NCI-H748 (cell line): ENCODE results near the gene NXPE4.

Experiments
- DNase-seq: peaks from one replicate; lab custom pipeline; 2025; ENCODE audit not compliant: unreplicated experiment; lab: John Stamatoyannopoulos, UW

The NXPE4 gene

DNA sequence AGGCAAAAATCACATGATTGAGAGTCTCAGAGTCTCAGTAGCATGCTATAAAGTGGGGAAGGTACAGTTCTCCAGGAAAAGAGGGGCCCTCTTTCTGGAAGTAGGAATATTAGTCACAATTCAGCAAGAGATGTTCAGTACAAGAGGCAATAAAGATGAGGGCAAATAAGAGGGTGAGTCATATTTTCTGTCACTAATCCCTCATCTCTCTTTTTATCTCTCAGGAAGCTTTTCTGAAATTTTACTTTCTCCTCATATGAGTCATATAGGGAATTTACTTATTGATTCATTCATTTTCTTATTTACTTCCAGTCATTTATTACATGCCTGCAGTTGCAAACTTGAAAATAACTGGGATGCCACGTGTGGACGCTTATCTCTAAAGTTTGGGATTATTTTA, 32.5 kb downstream of the NXPE4 start:
- DNase-seq, result no peak

DNA sequence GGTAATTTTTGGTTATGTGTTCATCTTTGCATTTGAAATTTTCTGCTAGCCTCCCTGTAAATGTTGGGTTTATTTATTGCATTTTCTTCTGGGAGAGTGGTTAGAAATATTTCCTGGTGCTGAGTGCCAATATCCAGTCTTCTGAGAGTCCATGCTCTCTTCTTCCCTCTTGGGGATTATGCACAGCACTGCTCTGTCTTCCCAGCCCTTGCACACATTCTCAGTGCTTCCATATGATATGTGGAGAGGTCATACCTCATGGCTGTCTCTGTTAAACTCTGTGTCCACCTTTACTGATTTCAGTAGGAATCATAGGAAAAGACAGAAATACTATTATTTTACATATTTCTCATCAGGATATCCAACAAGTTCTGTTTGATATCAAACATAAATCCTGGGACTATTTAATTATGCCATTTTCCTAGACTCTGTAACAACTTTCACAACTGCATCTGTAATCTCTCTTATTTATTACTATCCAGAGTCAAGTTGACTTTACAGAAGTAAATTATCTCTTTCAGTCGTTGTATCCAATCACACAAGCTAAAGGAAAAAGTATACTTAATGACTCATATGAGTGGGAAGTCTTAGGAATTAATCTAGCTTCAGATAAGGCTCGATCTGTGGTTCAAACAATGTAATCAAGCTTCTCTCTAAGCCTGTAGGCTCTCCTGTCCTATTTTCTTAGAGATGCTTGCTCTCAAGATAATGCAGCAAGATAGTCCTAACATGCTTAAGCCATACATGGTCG, 33.2 kb downstream of the NXPE4 start:
- DNase-seq, result no peak

DNA sequence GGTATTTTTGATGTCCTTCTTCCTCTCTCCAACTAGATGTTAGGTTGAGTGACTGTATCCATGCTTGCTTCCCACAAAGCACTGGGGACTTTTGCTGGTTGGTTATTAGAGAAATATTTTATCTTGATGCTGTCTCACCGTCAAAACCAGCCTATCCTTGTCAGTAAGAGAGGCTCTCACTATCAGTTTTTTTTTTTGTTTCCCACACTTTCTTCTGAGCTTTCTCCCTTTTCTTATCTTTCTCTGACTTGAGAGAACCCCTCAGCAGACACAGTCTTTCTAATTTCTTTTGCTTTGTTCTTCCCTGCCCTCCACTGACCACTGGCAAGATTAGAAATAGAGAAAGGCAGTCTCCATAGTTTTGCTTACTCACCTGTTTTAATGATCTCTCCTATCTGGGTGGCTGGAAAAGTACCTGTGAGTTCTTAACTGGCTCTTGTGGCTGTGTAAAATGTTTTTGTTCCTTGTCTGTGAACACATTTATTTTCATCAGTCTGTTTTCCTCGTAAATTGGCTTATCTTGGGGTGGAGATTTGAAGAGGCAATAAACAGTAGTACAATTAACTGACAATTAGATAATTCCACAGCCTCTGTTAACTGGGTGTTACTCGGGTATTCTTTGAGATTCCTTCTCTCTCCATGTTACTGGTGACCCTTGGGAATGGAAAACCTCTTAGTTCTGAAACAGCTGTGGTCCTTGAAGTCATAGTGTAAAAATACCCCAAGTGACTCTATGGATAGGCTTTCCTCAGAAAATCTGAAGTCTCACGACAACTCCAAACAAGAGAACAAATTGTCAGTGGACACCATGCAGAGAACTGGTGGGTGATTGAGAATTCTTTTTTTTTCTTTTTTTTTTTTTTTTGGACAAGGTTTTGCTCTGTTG, 35.9 kb downstream of the NXPE4 start, which contains the start of gene NXPE1:
TSS of gene NXPE1 (minus strand) at position 457 of the 886 bp plus-strand sequence. CDS start 8,680 bp downstream, outside the sequence.
- DNase-seq, result no peak

DNA sequence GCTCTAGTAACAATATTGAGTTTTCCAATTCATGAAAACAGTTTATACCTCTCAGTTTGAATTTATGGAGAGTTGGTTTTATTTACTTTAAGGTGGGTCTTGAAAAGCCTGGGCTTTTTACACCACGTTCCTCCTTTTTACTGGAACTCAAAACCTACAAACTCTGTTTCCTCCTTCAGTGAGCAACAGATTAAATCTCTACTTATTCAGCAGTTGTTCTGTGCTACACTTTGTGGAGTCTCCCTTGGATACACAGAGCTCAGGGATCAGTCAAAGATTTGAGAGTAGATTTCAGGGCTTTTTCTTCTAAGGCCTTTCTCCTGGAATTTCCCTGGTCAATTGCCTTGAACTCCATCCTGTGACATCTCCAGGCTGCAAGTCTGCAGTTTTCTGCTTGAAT, 39.5 kb downstream of the NXPE4 start:
- no peak for DNase-seq

DNA sequence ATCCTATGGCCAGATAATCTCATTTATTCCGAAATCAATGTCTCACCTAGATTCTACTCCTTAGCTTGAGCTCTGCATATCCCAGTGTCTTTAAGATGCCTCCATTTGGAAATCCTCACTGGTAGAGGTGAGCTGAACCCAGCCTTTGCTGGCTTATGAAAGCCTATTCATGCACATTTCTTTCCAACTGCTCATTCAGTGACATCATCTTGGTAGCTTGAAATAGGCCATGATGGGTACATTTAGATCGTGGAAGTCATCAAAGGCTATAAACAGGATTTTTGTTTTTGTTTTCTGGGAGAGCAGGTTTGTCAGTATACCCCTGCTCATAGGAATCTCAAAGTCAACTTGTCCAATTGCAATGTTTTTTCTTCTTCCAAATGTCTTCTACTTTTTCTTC, 41.9 kb downstream of the NXPE4 start:
- DNase-seq, result no peak

DNA sequence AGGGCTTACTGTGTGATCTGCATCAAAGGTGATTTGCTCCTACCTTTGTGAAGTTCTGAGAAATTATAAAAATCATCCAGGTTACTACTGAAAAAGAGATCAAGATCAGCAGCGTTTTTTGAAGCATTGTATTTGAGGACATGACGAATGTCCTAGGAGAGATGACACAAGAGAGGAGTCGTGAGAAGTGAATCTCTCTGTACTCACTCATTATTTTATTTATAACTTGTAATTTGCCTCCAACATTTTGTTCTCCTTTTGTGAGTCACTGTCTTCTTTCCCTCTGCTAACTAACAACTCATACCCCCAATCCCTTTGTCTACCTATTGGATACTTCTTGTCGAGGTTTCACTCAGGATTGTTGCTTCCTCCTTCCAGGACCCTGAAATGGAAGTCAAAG, 44.5 kb downstream of the NXPE4 start:
- DNase-seq, result no peak

DNA sequence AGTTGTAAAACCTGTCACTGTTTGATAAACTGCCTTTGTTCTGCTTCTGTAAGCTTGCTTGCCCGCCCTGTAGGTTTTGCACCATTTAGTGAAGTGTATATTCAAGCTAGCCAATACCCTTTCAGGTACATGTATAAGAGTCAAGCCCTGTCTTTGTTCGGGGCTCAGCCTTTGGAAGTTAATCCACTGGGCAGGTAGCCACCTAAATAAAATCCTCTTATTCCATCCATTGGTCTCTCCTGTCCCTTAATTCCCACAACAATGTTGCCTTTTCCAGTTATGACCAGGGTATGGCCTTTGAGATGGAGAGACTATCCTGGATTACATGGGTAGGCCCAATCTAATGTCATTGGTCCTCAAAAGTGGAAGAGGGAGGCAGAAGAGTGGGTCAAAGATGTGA, 69.9 kb downstream of the NXPE4 start:
- no peak for DNase-seq

DNA sequence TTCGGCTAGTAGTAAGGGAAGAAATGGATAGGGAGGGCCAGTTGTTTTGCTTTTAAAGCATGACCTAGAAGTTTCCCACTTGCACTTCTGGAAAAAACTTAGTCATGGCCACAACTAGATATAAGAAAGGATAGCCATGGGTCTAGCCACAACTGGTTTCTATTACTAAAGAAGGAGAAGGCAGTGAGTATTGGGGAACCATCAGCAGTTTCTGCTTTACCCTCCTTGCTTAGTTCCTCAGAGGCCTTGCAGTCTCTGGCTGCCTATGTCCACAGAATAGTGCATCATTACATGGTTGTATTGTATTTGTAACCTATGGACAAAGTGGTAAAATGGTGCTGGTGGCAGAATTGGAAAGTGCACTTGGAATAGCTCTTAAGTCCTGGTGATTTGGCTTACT, 71.5 kb downstream of the NXPE4 start:
- no peak for DNase-seq

DNA sequence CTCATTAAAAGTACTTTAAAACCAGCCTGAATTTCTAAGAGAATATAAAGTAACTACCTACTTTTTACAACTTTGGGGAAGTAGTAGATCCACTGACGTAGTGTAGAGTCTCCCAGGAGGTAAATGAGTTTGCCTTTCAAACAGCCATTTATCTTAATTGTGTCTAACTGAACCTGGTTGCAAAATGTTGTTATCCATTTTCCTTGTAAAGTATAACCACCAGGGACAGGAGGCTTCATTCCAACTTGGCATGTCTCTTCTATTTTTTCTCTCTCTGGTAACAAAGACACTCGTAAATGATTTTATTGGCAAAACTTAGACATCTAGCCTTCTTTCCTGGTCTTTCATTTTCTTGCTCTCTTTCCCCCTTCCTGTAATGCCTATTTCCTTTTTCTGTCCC, 72.8 kb downstream of the NXPE4 start:
- no peak for DNase-seq
